Hepatocyte (in vitro differentiated cells): ENCODE measurements around the gene LSM4.

Experiments
- CTCF ChIP-seq: fragments of 200-600 bp; sonication (generic); IDR thresholded peaks from 2 replicates; pipeline ENCODE4 v1.5.1; 2016; ENCODE audit warnings: antibody characterized with exemption, mild to moderate bottlenecking; ENCODE audit not compliant: poor library complexity
- EZH2 ChIP-seq: fragments of 200-600 bp; sonication (generic); IDR thresholded peaks from 2 replicates; pipeline ENCODE4 v1.6.1; 2016; ENCODE audit warnings: antibody characterized with exemption, mild to moderate bottlenecking, borderline replicate concordance
- EZH2phosphoT487 ChIP-seq: fragments of 200-600 bp; sonication (generic); IDR thresholded peaks from one replicate; pipeline ENCODE4 v1.6.1; 2018; ENCODE audit warnings: antibody characterized with exemption, mild to moderate bottlenecking, low read depth, moderate library complexity; ENCODE audit not compliant: unreplicated experiment, severe bottlenecking

- TF ChIP-seq CTCF (no peak), EZH2phosphoT487 (no peak), EZH2 (no peak)
Observed at GRCh38 chr19:18291590-18292461, 31.1 kb downstream of the LSM4 start.
